Measurements from ENCODE around the gene SF3B6.
A peak's percentile ranks its signal among the peaks of the same experiment; 100 is the strongest.
"Not testable (repeated sequence)": the region's sequence is repeated elsewhere in the genome, so short reads cannot be mapped to it uniquely, and the experiment has no call there.

The SF3B6 gene, protein sequence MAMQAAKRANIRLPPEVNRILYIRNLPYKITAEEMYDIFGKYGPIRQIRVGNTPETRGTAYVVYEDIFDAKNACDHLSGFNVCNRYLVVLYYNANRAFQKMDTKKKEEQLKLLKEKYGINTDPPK

GRCh38 chr2:24075915-24076848 lies at the start of gene SF3B6:
TSS of gene SF3B6 (minus strand) at chr2:24076326. CDS start at chr2:24076229, 97 bp downstream.
- DNase-seq: peak; percentile 98 to 99

DNA sequence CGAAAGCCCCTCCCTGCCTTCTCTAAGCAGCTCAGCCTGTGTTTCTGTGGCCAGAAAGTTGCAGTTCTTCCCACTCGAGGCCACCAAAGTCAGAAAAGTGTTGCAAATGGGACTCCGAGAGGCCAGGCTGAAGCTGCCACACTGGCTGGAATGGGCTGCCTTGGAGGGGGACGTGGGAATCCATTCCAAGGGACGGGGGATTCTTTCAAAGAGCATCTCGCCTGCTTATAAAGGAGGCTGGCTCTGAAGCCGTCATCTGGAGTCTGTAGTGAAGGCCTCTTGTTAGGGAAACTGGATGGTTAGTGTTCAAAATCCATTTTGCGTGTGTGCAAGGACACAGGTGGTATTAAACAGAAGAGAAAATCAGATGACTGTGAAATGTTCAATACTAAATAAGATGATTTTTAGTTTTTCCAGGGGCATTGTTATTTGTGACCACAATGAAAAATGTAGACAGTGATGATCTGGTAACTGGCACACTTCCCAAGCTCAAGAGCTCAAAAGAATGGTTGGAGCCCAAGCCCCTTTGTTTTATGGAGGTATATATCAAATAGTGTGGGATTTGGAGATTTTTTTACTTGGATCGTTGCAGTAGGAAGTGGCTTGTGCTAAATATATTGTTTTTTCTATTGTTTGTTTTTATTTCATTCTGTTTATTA lies 47.9 kb upstream of the SF3B6 start:
- DNase-seq: peak in 1 of 2 experiments; percentile 49

GRCh38 chr2:24123195-24123921 lies 47.2 kb upstream of the SF3B6 start, which contains the start of the genes FAM228B and PFN4:
TSS of gene FAM228B (plus strand) at chr2:24123469. CDS start at chr2:24124362, 893 bp downstream.
TSS of gene PFN4 (minus strand) at chr2:24123334. CDS start at chr2:24122535, 799 bp downstream.
- peak; percentile 36 to 78 for DNase-seq

- no peak for DNase-seq
Observed at GRCh38 chr2:24122366-24123194, 46.5 kb upstream of the SF3B6 start.

GRCh38 chr2:24121469-24121868 lies 45.3 kb upstream of the SF3B6 start:
- no peak for DNase-seq

- no peak for DNase-seq
Observed at GRCh38 chr2:24121066-24121465, 44.9 kb upstream of the SF3B6 start.

- DNase-seq: no peak
Observed at GRCh38 chr2:24117902-24118301, 41.8 kb upstream of the SF3B6 start.

GRCh38 chr2:24115057-24115456 lies 38.9 kb upstream of the SF3B6 start:
- DNase-seq: no peak

DNA sequence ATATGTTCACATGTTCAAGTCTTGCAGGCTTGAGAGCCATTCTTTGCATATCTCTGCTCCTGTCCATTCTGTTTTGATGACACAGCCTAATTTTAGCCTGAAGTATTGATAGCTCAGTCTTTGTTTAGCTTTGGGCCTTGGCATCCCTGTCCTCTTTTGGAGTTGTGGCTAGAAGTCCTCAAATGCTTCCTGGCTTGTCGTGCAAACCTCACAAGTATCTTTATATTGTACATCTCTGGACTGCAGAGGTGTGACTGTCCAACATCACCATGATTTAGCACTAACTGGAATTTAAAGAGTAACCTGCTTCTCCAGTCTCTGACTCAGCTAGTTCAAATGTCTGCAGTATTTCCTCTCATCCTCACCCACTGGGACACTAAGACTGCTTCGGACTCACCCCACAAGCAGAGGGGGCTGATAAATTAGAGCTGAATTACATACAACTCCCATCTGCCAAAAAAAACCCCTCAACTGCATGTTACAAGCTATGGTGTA lies 35.3 kb upstream of the SF3B6 start:
- DNase-seq: no peak

- DNase-seq: no peak
Observed at GRCh38 chr2:24110660-24111303, 34.7 kb upstream of the SF3B6 start.

DNA sequence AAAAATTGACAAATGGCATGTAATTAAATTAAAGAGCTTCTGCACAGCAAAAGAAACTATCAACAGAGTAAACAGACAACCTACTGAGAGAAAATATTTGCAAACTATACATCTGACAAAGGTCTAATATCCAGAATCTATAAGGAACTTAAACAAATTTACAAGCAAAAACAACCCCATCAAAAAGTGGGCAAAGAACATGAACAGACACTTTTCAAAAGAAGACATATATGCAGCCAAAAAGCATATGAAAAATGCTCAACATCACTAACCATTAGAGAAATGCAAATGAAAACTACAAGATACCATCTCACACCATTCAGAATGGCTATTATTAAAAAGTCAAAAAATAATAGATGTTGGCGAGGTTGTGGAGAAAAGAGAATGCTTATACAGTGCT lies 33.3 kb upstream of the SF3B6 start:
- DNase-seq: not testable (repeated sequence)

DNA sequence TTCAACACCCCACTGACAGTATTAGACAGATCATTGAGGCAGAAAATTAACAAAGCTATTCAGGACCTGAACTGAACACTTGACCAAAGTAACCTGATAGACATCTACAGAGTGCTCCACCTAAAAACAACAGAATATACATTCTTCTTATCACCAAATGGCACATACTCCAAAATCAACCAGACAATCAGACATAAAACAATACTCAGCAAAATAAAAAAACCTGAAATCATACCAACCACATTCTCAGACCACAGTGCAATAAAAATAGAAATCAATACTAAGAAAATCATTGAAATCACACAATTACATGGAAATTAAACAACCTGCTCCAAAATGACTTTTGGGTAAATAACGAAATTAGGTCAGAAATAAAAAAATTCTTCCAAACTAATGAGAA lies 31.2 kb upstream of the SF3B6 start:
- DNase-seq: no peak

GRCh38 chr2:24106786-24107185 lies 30.7 kb upstream of the SF3B6 start:
- DNase-seq: no peak

DNA sequence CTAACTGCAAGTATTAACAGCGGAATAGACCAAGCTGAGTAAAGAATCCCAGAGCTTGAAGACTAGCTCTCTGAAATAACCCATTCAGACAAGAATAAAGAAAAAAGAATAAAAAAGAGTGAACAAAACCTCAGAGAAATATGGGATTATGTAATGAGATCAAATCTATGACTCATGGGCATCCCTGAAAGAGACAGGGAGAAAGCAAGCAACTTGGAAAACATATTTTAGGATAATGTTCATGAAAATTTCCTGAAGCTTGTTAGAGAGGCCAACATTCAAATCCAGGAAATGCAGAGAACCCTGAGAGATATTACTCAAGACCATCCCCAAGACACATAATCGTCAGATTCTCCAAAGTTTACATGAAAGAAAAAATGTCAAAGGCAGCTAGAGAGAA lies 29.7 kb upstream of the SF3B6 start:
- no peak for DNase-seq

DNA sequence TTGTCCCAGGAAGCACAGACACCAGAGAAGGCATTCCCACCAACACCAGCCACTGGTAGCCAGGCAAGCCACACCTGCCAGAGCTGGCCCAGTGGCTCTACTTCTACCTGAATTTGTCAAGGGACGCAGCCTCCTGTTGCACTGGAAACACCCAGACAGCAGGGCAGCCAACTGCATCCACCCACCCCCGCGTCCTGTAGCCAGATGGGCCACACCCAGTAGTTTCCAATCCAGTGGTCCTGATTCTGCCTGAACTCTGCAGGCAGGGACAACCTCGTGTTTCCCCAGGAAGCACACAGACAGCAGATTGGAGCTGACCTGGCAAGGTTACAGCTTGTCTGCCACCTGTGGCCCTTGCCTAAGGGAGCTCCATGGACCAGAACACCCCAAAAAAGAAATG lies 28.8 kb upstream of the SF3B6 start:
- no peak for DNase-seq

GRCh38 chr2:24104110-24104650 lies 28.1 kb upstream of the SF3B6 start:
- DNase-seq: no peak

DNA sequence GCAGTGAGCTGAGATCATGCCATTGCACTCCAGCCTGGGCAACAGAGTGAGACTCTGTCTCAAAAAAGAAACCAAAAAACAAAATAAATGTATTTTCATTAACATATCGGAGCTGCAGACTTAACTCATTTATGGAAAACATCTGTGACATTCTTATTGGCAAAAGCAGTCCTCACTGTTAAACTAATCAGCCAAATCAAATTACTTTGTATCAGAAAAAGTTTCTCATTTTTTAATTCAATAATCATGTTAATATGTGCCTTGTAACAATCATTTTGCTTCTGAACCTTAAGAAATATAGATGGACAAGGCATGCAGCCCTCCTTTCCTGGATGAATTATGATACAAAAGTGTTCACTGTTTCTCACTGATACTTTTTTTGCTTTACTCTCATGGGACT lies 26.6 kb upstream of the SF3B6 start:
- no peak for DNase-seq

DNA sequence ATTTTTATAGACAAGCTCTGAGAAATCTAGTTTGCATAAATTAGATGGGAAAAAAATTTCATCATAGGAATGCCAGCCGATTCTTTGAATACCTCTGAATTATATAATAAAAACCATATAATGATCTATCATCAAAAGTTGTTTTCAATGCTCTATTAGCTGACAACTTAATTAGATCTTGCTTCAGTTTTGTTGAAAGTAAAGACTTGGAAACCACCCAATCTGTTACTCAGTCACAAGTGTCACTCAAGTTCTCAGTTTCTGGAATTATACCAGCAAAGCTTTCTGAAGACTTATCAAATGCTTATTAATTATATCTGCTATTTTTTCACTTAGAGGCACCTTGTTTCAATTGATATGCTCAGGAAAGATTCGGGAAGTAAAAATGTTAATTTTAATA lies 25.9 kb upstream of the SF3B6 start:
- DNase-seq: no peak

GRCh38 chr2:24100732-24101131 lies 24.6 kb upstream of the SF3B6 start:
- not testable (repeated sequence) for DNase-seq

GRCh38 chr2:24095171-24095677 lies 19.1 kb upstream of the SF3B6 start:
- DNase-seq: not testable (repeated sequence)

DNA sequence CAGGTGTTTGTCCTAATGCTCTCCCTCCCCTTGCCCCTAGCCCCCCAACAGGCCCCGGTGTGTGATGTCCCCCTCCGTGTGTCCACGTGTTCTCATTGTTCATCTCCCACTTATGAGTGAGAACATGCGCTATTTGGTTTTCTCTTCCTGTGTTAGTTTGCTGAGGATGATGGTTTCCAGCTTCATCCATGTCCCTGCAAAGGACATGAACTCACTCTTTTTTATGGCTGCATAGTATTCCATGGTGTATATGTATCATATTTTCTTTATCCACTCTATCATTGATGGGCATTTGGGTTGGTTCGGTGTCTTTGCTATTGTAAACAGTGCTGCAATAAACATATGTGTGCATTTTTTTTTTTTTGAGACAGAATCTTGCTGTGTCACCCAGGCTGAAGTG lies 17.1 kb upstream of the SF3B6 start:
- DNase-seq: not testable (repeated sequence)
